ENCODE measurements around the gene GSE1.

The GSE1 gene

GRCh38 chr16:85623250-85623649 lies 10.1 kb downstream of the GSE1 start:
- H3K4me3 ChIP-seq (ENCODE audit: control insufficient read depth, low read depth, low read length): no peak overlapping the region
- TF ChIP-seq CTCF (IDR thresholded peaks at IDR 0.05; ENCODE audit: control insufficient read depth, insufficient read depth, low read depth, low read length, missing control alignments): no peak
- no peak for DNase-seq (ENCODE audit: low read depth)

GRCh38 chr16:85623997-85624601 lies 11.0 kb downstream of the GSE1 start:
- no peak overlapping the region for H3K4me3 ChIP-seq (ENCODE audit: control insufficient read depth, low read depth, low read length)
- TF ChIP-seq CTCF (IDR thresholded peaks at IDR 0.05; ENCODE audit: control insufficient read depth, insufficient read depth, low read depth, low read length, missing control alignments): no peak
- DNase-seq (ENCODE audit: low read depth): no peak

GRCh38 chr16:85624646-85625045 lies 11.5 kb downstream of the GSE1 start:
- no peak overlapping the region for H3K4me3 ChIP-seq (ENCODE audit: control insufficient read depth, low read depth, low read length)
- DNase-seq (ENCODE audit: low read depth): no peak
- TF ChIP-seq CTCF (IDR thresholded peaks at IDR 0.05; ENCODE audit: control insufficient read depth, insufficient read depth, low read depth, low read length, missing control alignments): no peak

- no peak overlapping the region for H3K4me3 ChIP-seq (ENCODE audit: control insufficient read depth, low read depth, low read length)
- TF ChIP-seq CTCF (IDR thresholded peaks at IDR 0.05; ENCODE audit: control insufficient read depth, insufficient read depth, low read depth, low read length, missing control alignments): no peak
- DNase-seq (ENCODE audit: low read depth): no peak
These were observed 11.9 kb downstream of the GSE1 start for GRCh38 chr16:85625053-85625452.

- H3K4me3 ChIP-seq (ENCODE audit: control insufficient read depth, low read depth, low read length): no peak overlapping the region
- no peak for DNase-seq (ENCODE audit: low read depth)
- no peak for TF ChIP-seq CTCF (IDR thresholded peaks at IDR 0.05; ENCODE audit: control insufficient read depth, insufficient read depth, low read depth, low read length, missing control alignments)
These were observed 12.5 kb downstream of the GSE1 start for GRCh38 chr16:85625485-85626117.

GRCh38 chr16:85626191-85626981 lies 13.3 kb downstream of the GSE1 start:
- no peak overlapping the region for H3K4me3 ChIP-seq (ENCODE audit: control insufficient read depth, low read depth, low read length)
- no peak for TF ChIP-seq CTCF (IDR thresholded peaks at IDR 0.05; ENCODE audit: control insufficient read depth, insufficient read depth, low read depth, low read length, missing control alignments)
- no peak for DNase-seq (ENCODE audit: low read depth)
